GM12865 (cell line): ENCODE data around the gene MICB.

ENCODE experiments used
- DNase-seq: peaks from one replicate; pipeline ENCODE4 v3.0.0; 2010; ENCODE audit warnings: low read depth
- H3K4me3 ChIP-seq: 2 replicates; pipeline ENCODE4 v1.5.1; 2011; ENCODE audit warnings: mild to moderate bottlenecking, low read depth, low read length, control low read depth
- TF ChIP-seq, protein P1 (sequence below): IDR thresholded peaks from 2 replicates; pipeline ENCODE4 v1.5.1; 2011; ENCODE audit warnings: low read length, control low read depth, low read depth, inconsistent platforms; ENCODE audit not compliant: insufficient read depth; ENCODE audit errors: missing control alignments

The MICB gene

GRCh38 chr6:31541658-31542521 lies 43.9 kb downstream of the MICB start, which contains the start of gene DDX39B:
Gene DDX39B, minus strand, starts transcription at chr6:31542003. Its CDS starts 1,471 bp downstream, at chr6:31540532.
- peak; percentile 98 for DNase-seq
- TF ChIP-seq, protein P1, sequence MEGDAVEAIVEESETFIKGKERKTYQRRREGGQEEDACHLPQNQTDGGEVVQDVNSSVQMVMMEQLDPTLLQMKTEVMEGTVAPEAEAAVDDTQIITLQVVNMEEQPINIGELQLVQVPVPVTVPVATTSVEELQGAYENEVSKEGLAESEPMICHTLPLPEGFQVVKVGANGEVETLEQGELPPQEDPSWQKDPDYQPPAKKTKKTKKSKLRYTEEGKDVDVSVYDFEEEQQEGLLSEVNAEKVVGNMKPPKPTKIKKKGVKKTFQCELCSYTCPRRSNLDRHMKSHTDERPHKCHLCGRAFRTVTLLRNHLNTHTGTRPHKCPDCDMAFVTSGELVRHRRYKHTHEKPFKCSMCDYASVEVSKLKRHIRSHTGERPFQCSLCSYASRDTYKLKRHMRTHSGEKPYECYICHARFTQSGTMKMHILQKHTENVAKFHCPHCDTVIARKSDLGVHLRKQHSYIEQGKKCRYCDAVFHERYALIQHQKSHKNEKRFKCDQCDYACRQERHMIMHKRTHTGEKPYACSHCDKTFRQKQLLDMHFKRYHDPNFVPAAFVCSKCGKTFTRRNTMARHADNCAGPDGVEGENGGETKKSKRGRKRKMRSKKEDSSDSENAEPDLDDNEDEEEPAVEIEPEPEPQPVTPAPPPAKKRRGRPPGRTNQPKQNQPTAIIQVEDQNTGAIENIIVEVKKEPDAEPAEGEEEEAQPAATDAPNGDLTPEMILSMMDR, result no peak
- H3K4me3 ChIP-seq, result peak within 1 kb of the TSS; percentile 84

GRCh38 chr6:31543639-31544038 lies 45.7 kb downstream of the MICB start:
- TF ChIP-seq, protein P1, result no peak
- no peak overlapping the region for H3K4me3 ChIP-seq
- no peak for DNase-seq

- TF ChIP-seq, protein P1, result no peak
- no peak overlapping the region for H3K4me3 ChIP-seq
- no peak for DNase-seq
Measured at GRCh38 chr6:31544676-31545075, 46.7 kb downstream of the MICB start.

GRCh38 chr6:31545291-31545690 lies 47.3 kb downstream of the MICB start:
- TF ChIP-seq, protein P1, result no peak
- no peak overlapping the region for H3K4me3 ChIP-seq
- DNase-seq, result no peak

GRCh38 chr6:31546339-31546957 lies 48.5 kb downstream of the MICB start, which contains the start of gene ATP6V1G2:
Gene ATP6V1G2, minus strand, starts transcription at chr6:31546608. Its CDS starts 49 bp downstream, at chr6:31546559.
- DNase-seq, result peak; percentile 93
- TF ChIP-seq, protein P1, result peak; percentile 98
- H3K4me3 ChIP-seq, result peak within 1 kb of the TSS; percentile 54

- H3K4me3 ChIP-seq, result peak within 1 kb of the TSS; percentile 54
- DNase-seq, result peak; percentile 98
- TF ChIP-seq, protein P1, result no peak
Measured at GRCh38 chr6:31546958-31547726, 49.2 kb downstream of the MICB start, which contains the start of gene NFKBIL1. Gene NFKBIL1, plus strand, starts transcription at chr6:31547608. Its CDS starts 87 bp downstream, at chr6:31547695.
